Measurements from ENCODE around the gene SCFD2. TPM values are rescaled to one million over a fixed set of nuclear protein-coding genes. Genes with fewer than 3 reads are reported as not detected.

The SCFD2 gene
- total and polyA plus RNA-seq, 2 of the 8 experiments (the other 6 are each of a cell fraction or from before 2014, with no cell fraction given) = 6.2 to 10.2 TPM

GRCh38 chr4:53119680-53120079, 246.2 kb downstream of the SCFD2 start:
- Histone ChIP-seq H2AFZ (ENCODE audit: low read length) (no peak overlapping the region), H2BK120ac (replicated peaks; ENCODE audit: low read depth, low read length) (no peak overlapping the region), H2BK15ac (ENCODE audit: low read length) (no peak overlapping the region), H3K79me2 (ENCODE audit: control insufficient read depth in 1 of 2, insufficient read depth in 2 of 2, low read length in 2 of 2) (no peaks in the 10 kb centered on the region), H3K23me2 (ENCODE audit: low read depth, low read length) (no peaks in the 10 kb centered on the region), H2BK12ac (ENCODE audit: low read depth, low read length) (no peak overlapping the region), H3K56ac (replicated peaks; ENCODE audit: insufficient read length, low read depth, low read length) (no peak overlapping the region), H3K4me2 (ENCODE audit: insufficient read depth in 1 of 2, low read depth in 2 of 2, low read length in 2 of 2) (no peak overlapping the region), H3K9ac (replicated peaks in 1 of 4; ENCODE audit: extremely low read depth in 1 of 4, low read depth in 3 of 4, low read length in 3 of 4) (no peak overlapping the region), H3K79me1 (ENCODE audit: low read depth, low read length) (no peaks in the 10 kb centered on the region), H4K8ac (ENCODE audit: extremely low read depth, insufficient read depth, low read length) (no peak overlapping the region), H3K18ac (ENCODE audit: extremely low read depth, low read length) (no peak overlapping the region), H4K91ac (replicated peaks; ENCODE audit: insufficient read length, low read length) (no peak overlapping the region), H3K36me3 (ENCODE audit: control insufficient read depth in 2 of 4, insufficient read depth in 4 of 4, low read length in 3 of 4) (no peaks in the 10 kb centered on the region), H3K9me3 (ENCODE audit: insufficient read depth in 2 of 2, low read depth in 1 of 2, low read length in 1 of 2) (no peaks in the 10 kb centered on the region), H3K27me3 (replicated peaks in 1 of 4; ENCODE audit: control insufficient read depth in 3 of 4, extremely low read depth in 1 of 4, insufficient read depth in 3 of 4, low read length in 3 of 4) (no peaks in the 10 kb centered on the region), H4K20me1 (replicated peaks in 1 of 2; ENCODE audit: control insufficient read depth in 1 of 2, insufficient read depth in 2 of 2, low read length in 2 of 2) (no peaks in the 10 kb centered on the region), H4K5ac (ENCODE audit: insufficient read length, low read depth, low read length) (no peak overlapping the region), H3K4me1 (replicated peaks in 1 of 4; ENCODE audit: control insufficient read depth in 3 of 4, insufficient read depth in 4 of 4, low read length in 3 of 4) (peaks cover 0 to 4% (median 1%) of the 10 kb centered on the region in 4 experiments; a peak in 2 of 7 replicates), H2BK5ac (ENCODE audit: low read depth, low read length) (no peak overlapping the region), H3K23ac (ENCODE audit: insufficient read length) (no peak overlapping the region), H3K14ac (ENCODE audit: insufficient read length) (no peak overlapping the region), H3K4ac (replicated peaks; ENCODE audit: insufficient read length, low read depth, low read length) (no peak overlapping the region), H2AK5ac (ENCODE audit: low read depth, low read length) (no peak overlapping the region), H2BK20ac (ENCODE audit: low read length) (no peak overlapping the region), H3K27ac (ENCODE audit: low read depth, low read length) (no peak overlapping the region), H3K4me3 (ENCODE audit: extremely low read depth in 1 of 4, insufficient read depth in 2 of 4, low read depth in 3 of 4, low read length in 4 of 4) (no peak overlapping the region)
- DNase-seq (ENCODE audit: low read depth in 1 of 2, low spot score in 2 of 2) (no peak), FAIRE-seq (peak; percentile 94)
- ChIA-PET CTCF (ENCODE audit: partially characterized antibody) (interaction anchor here (0.6 to 1.2 kb wide), 3 partner anchors 12 to 885 kb away, joined by 3 to 6 read pairs (median 4); no protein-coding TSS in a partner anchor), POLR2A (ENCODE audit: partially characterized antibody) (no interaction called here)
- TF ChIP-seq SP1 (IDR thresholded peaks at IDR 0.05; ENCODE audit: low read depth, low read length) = peak; percentile 43; the same call in 1 of the 2 replicates
- TF ChIP-seq ZNF274 (IDR thresholded peaks at IDR 0.05; ENCODE audit: borderline replicate concordance, extremely low read depth, low read length) = no peak
- TF ChIP-seq TCF12 (IDR thresholded peaks at IDR 0.05; ENCODE audit: low read depth, low read length) = no peak
- no peak for TF ChIP-seq POLR2AphosphoS5 (IDR thresholded peaks at IDR 0.05; ENCODE audit: low read depth, low read length)
- no peak for TF ChIP-seq CHD1 (IDR thresholded peaks at IDR 0.05; ENCODE audit: low read depth, low read length)
- TF ChIP-seq CTCF (IDR thresholded peaks at IDR 0.05; ENCODE audit: control extremely low read depth in 1 of 3, insufficient read depth in 1 of 3, low read depth in 1 of 3, low read length in 3 of 3) = no peak
- no peak for TF ChIP-seq HDAC6 (IDR thresholded peaks at IDR 0.05; ENCODE audit: low read depth, low read length)
- TF ChIP-seq CTBP2 (IDR thresholded peaks at IDR 0.05; ENCODE audit: borderline replicate concordance, insufficient read depth, insufficient read length, low read length) = no peak
- no peak for TF ChIP-seq JUN (IDR thresholded peaks at IDR 0.05; ENCODE audit: low read depth, low read length)
- TF ChIP-seq RFX5 (IDR thresholded peaks at IDR 0.05; ENCODE audit: borderline replicate concordance, low read depth, low read length) = no peak
- peak; percentile 81; the same call in 1 of the 2 replicates for TF ChIP-seq RBBP5 (IDR thresholded peaks at IDR 0.05; ENCODE audit: borderline replicate concordance, low read depth, low read length)
- no peak for TF ChIP-seq RNF2 (IDR thresholded peaks at IDR 0.05; ENCODE audit: borderline replicate concordance, low read depth, low read length, missing control alignments, poor library complexity, severe bottlenecking)
- TF ChIP-seq CREB1 (IDR thresholded peaks at IDR 0.05) = peak; percentile 27; the same call in 1 of the 2 replicates

Measured in H1 (cell line).